ENCODE results near the gene ATP2B2. TPM values are rescaled to one million over a fixed set of nuclear protein-coding genes. Genes with fewer than 3 reads are reported as not detected.

Gene ATP2B2
- total and polyA plus RNA-seq, 2 of the 8 experiments (the other 6 are each of a cell fraction or from before 2014, with no cell fraction given) = 0.14 to 1.2 TPM

- TF ChIP-seq, protein P1, sequence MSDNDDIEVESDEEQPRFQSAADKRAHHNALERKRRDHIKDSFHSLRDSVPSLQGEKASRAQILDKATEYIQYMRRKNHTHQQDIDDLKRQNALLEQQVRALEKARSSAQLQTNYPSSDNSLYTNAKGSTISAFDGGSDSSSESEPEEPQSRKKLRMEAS (IDR thresholded peaks at IDR 0.05) = no peak
Measured at GRCh38 chr3:10546820-10547263, 41.5 kb upstream of the ATP2B2 start (continued).

Measured in H1 (cell line).